T47D (cell line): ENCODE data around the gene FAM24B.

Source experiments
- DNase-seq, 2 experiments: peaks; one replicate each; pipeline versions ENCODE4 v3.0.0 to v3.0.0-alpha.2; 2011 to 2012; ENCODE audit warnings: low read depth in 1 of 2, low spot score in 1 of 2
- JUND ChIP-seq: IDR thresholded peaks from 2 replicates; pipeline ENCODE4 v1.6.1; 2012; ENCODE audit warnings: low read depth
- in situ Hi-C: cut with HindIII; loops from 2 replicates; pipeline ENCODE4 v1.10.0; 2016; ENCODE audit warnings: low sequenced_read_pairs, low pct_unique_long_range_greater_than_20kb

Gene FAM24B

DNA sequence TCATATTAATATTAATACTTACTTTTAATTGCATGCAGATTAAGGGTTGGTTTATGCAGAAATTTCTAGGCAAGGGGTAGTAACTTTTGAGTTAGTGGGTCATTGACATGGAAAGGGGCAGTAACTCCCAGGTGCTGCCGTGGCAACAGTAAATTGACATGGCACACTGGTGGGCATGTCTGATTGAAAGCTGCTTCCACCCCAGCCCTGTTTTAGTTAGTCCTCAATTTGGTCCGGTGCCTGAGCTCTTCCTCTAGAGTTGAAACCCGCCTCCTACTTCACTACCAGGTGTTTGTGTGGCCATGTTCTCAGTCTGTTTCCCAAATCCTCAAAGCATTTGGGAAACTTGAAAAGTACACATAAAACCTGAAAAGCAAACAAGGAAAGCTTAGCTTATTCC lies 52.1 kb downstream of the FAM24B start:
- no peak for TF ChIP-seq JUND
- in situ Hi-C loops = no loop called here
- DNase-seq = no peak

DNA sequence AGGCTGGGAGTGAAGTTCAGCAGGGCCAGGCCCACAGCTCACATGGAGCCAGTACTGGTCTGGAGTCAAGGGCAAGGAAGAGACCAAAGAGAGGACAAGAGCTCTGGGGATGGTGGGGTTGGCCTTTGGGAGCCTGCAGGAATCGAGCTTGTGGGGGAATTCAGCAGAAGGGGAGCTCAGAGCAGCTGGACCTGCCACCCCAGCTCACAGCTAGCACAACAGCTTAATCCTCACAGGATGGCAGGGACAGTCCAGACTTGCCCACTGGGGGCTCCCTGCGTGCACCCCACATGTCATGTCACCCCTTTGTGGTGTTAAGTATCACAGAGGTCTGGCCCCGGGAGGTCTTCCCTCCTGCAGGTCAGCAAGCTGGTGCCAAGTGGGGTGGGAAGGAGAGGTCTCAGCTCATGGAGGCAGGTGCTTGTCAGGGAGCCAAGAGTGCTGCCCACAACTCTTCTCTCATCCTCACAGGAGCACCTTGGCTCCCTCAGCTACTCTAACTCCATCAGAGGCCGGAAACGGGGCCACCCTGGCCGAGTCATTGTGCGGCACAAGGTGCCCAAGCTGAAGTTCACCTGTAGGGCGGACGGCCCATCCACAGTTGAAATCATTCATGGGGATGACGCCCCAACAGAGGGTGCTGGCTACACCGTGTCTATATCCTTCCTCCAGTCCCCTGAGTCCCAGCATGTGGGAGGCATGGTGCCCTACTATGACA lies 56.2 kb downstream of the FAM24B start:
- no peak for DNase-seq
- in situ Hi-C loops = no loop called here
- TF ChIP-seq JUND = no peak

DNA sequence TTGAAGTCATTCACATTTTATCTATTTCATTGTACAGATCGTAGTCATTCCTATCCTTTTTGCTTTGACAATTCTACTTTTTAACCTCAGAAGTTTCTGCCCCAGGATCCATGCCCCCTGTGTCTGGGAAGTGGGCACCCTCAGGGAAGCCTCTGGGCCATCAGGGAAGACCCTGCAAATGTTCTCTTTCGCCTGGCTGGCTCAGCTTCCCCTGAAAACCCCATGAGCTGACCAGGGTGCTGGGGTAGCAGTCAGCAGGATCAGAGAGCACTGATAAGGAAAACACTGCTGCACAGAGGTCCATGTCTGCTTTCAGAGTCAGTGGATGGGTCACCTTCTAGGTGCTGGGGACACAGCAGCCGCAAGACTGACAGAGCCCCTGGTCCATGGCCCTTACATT lies 57.6 kb downstream of the FAM24B start:
- in situ Hi-C loops = no loop called here
- no peak for DNase-seq
- TF ChIP-seq JUND = no peak

DNA sequence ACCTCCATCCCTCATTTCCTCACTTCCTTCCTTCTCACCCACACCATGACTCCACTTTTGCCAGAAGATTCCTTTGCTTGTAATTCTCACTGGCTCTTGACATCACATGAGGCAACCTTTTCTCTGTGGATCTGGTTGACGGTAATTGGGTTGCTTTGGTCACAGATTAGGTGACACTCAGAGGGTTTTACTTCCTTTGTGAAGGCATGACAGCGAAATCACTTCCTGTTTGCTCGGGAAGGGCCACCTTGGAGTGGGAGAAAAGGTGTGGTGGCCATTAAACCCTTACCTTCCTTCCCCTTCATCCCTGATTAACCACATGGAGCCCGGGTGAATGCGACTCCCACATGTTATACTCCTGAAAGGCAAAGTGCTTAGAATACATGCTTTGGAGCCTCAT lies 63.9 kb downstream of the FAM24B start:
- in situ Hi-C loops = no loop called here
- no peak for DNase-seq
- no peak for TF ChIP-seq JUND

DNA sequence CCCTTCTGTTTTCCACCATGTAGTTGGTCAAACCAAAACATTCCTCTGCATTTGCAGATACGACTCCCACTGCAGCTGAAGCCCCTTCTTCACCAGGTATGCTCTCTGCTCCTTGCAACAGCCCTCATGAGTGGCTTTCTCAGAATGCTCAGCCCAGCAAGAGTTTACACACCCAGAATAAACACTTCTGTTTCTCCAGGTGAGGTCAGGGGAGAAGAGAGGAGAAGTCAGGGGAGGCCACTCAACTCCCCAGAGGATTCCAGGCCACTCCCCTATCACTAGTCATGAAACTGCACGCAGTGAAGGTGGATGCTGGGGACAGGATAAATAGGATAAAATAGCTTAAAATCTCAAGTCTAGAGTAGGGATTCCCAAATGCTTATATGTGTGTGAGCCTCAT lies 64.9 kb downstream of the FAM24B start:
- DNase-seq = no peak
- TF ChIP-seq JUND = no peak
- in situ Hi-C loops = no loop called here

DNA sequence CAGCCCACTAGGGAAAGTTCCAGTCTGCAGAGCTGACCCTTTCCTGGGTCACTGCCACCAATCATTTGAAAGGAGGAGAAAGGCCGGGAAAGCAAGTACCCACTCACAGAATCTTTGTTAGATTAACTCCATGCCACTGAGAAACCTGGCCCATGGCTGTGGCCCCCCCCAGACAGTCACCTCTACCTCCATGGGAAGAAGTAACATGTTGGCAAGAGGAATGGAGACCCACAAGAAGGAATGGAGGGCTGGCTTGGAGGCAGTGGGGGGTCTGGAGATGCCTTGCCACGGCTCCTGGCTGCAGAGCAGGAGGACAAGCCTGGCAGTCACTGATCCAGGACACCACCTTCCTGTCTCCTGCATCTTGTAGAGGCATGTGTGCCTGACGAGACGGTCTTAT lies 66.6 kb downstream of the FAM24B start:
- in situ Hi-C loops = no loop called here
- no peak for TF ChIP-seq JUND
- no peak for DNase-seq

GRCh38 chr10:122802282-122802681 lies 77.1 kb downstream of the FAM24B start:
- in situ Hi-C loops = no loop called here
- DNase-seq = no peak
- no peak for TF ChIP-seq JUND
